T-helper 2 cell (primary cell): Measurements from ENCODE around the gene TGFBR2.
A peak's percentile ranks its signal among the peaks of the same experiment; 100 is the strongest.

ENCODE experiments used
- DNase-seq, 5 experiments: peaks; one replicate each; pipeline versions ENCODE4 v3.0.0 to v3.0.0-alpha.2; 2012 to 2022

The TGFBR2 gene

DNA sequence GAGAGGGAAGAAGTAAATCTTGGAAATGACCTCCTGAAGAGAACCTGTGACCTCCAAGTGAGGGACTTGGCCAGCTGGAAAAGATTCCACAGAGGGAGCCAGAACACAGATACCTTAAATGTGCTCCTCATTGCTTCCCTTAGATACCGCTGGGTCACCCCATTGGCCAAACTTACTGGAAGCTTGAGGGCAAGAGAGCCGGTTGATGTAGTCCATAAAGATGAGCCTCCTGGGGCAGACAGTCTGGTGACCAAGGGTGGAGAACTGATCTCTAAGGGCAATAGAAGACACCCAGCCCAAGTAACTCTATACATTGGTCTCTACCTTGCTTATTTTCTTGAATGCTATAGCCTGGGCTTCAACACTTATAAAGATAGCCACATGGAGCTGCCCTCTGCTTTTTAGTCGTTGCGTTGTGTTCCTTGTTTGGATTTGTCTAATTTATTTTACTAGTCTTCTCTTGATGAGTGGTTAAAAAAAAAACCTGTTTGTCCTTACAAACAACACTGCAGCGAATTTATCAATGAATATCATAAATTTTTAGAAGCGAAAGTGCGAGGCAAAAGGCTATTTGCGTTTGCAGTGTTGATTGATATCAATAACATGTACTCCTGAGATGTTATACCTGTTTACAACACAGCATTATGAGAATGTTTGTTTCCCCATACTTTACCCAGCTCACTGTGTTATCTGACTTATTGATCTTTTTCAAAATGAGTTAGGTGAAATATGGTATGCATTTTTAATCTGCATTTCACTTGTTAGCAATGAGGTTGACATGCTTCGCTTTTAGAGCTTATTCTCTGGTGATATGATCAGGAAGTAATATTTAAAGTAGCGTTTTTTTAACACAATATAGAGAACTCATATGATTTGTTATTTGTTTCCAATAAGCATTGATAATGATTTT, 31.2 kb downstream of the TGFBR2 start:
- peak in 1 of 5 experiments; percentile 81 for DNase-seq

DNA sequence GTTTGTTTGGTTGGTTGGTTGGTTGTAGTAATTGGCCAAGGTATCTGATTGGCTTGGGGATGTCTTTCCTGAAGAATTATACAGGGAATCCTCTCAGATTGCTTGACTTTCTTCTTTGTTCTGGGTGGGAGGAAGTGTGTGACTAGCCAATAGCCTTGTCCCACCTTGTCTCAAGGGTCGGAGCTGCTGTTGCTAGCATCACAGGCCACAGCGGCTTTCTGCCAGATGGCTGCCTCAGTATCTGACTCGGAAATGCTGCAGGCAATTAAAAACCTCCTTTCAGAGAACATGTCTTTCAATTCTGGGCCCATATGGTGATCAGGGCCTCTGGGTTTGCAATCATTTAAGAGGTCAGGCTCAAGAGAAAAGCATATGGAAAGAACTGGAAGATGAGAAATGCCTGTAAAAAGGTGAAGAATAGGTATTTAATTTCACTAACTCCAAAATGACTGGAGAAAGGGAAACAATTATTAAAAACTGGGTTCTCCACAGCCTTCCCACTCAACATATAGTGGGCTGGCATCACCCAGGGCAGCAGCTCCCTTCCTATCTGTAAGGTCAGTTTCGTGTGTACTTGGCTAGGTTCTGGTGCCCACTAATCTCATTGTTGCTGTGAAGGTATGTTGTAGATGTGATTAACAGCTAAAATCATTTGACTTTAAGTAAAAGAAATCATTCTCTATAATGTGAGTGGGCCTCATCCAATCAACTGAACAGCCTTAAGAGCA, 32.4 kb downstream of the TGFBR2 start:
- no peak for DNase-seq

- peak in 1 of 5 experiments; percentile 85 for DNase-seq
Observed at GRCh38 chr3:30639937-30640336, 33.5 kb downstream of the TGFBR2 start.

DNA sequence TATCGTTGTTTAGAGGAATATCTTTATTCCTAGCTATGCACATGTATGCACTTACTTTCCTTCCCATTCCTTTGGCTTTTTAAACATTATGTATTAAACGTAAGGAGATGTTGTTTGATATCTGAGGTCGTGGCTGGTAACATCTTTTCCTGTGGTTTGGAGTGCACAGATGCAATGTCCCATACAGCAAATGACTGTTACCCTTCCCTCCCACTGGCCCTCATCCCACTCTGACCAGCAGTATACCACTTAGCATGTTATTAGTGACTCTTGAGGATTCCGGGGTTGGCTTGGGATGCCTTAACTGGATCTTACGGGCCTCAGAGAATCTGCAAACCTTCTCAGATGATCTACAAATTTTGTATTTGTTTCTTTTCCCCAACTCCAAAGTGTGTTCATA, 34.5 kb downstream of the TGFBR2 start:
- no peak for DNase-seq

DNA sequence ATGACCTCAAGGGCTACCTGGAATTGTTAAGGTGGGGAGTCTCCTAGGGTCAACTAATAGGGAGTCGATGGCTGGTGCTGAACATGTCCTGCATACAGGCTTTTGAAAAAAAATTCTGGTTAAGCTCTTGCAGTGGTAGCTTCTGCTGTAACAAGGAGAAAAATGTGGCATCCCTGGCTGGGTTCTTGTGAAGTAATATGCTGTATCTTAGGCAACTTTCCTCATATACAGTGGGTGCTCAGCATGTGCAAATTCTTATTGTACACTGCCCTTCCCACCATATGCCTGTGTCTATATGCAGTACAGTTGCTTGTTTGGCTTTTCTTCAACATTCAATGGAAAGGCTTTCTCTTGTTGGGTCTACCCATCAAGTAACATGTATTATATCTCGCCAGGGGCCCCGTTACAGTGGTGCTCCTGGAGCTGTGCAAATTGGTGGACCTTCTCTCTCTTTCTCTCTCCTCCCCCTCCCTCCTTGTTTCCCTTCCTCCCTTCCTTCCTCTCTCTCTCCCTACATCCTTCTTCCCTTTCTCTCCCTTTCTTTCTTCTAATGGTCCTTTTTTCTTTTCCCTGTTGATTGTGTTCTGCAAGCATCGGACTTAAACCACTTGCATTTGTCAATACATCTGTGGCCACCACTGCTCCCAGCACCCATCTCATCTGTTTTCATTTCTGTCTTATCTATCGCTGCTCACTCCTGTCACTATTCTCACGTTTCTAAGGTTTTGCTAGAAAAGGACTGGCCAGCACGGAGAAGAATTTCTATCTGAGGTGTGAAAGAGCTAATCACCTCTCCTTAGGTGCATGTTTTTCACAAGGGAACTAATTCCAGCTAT, 35.2 kb downstream of the TGFBR2 start:
- no peak for DNase-seq

GRCh38 chr3:30642849-30643361, 36.5 kb downstream of the TGFBR2 start:
- no peak for DNase-seq

DNA sequence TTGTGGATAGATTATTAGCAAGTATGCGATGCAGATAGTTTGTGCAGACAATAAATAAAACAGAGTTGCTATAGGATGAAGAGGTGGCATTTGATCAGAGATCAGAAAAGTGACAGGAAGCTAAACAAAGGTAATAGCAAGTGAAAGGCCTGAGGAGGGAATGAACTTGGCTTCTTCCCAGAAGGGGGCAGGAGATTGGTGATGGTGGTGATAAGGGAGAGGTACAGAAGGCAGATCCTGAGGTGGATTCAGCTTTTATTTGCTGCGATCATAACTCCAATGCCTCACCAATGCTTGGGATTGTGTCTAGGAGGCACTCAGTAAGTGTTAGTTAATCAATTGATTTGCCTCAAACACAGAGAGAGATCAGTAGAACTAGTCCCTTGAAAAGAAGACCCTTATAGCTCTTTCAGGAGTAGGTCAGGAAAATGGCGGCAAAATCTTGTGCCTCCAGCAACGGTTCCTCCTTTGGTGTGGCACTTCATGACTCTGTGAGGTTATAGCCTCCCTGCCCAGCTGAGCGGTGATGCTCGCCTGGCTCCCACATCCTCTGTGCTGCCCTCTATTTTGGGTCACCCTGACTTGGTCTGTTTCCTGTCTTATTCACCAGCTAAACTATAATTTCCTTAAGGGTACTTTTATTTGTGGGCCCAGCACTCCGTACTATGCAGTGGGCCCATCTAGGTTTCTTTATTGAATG, 37.5 kb downstream of the TGFBR2 start:
- peak in 2 of 5 experiments; percentile 69 to 79 for DNase-seq

DNA sequence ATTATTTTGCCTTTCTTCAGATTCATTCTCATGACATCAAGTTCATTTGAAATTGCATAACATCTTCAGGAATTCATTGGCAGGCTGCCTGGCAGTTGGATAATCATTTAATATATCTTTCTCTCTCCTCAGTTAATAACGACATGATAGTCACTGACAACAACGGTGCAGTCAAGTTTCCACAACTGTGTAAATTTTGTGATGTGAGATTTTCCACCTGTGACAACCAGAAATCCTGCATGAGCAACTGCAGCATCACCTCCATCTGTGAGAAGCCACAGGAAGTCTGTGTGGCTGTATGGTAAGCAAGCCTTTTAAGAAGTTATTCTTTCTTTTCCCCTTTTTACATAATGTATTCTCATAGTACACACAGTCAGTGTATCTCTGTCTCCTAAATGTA, 38.2 kb downstream of the TGFBR2 start:
- peak in 3 of 5 experiments; percentile 37 to 76 (median 66) for DNase-seq

GRCh38 chr3:30645077-30645476, 38.7 kb downstream of the TGFBR2 start:
- no peak for DNase-seq

DNA sequence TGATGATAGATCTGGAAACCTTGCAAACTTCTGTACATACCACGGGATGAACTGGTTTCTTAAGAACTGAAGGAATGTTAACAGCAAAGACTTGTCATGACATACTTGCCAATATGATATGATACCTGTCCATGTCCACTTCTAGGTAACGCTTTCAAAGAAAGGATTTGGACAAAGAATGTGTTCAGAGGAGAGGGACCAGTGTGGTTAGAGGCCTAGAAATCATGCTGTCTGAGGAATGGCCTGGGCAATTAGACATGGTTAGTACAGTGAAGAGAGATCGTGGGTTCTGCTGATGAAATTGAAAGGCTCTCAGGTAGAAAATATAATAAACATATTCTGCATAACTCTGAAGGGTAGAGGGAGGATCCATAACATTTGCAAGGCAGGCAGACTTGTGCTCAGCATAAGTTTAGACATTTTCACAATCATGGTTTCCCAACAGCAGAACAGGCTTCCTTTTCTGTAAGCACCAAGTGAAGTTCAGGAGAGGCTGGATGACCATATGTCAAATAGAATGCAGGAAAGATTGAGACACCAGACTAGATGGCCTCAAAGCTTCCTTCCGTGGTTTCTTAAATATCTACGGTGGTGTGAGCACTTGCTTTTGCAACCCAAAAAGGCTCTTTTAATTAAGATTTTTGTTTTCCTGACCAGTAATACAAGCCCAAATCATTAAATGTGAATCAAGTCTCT, 39.9 kb downstream of the TGFBR2 start:
- no peak for DNase-seq

GRCh38 chr3:30646961-30647752, 40.8 kb downstream of the TGFBR2 start:
- no peak for DNase-seq

DNA sequence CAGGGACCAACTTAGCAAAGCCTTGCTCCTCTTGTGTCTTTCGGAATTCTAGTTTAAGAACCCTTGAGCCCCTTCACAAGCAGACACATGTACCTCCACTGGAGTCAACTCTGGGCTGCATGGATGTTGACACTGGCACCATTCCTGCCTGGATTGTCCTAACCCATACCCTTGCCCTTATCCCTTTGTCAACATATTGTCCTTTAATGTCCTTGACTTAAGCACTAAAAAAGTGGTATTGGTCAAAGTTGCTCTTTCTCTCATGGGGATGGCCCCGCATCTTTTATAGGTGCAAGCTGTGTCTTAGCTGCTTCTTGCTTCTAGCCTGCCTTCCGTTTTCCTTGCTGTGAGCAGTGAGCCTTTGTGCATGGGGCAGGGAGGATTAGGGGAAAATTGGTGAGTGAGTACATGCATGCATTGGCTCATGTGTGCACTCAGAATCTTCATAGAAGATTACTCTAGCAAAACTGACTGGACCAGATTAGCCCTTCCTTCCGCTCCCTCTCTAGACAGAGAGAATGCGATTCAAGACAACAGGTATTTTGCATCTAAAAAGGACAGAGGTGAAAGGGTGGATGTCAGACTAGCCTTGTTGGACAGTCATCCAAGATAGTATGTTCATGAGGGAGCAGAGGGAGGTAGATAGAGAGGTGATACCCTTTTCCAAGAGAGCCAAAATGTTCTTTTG, 42.4 kb downstream of the TGFBR2 start:
- no peak for DNase-seq

GRCh38 chr3:30649572-30650318, 43.3 kb downstream of the TGFBR2 start:
- no peak for DNase-seq

DNA sequence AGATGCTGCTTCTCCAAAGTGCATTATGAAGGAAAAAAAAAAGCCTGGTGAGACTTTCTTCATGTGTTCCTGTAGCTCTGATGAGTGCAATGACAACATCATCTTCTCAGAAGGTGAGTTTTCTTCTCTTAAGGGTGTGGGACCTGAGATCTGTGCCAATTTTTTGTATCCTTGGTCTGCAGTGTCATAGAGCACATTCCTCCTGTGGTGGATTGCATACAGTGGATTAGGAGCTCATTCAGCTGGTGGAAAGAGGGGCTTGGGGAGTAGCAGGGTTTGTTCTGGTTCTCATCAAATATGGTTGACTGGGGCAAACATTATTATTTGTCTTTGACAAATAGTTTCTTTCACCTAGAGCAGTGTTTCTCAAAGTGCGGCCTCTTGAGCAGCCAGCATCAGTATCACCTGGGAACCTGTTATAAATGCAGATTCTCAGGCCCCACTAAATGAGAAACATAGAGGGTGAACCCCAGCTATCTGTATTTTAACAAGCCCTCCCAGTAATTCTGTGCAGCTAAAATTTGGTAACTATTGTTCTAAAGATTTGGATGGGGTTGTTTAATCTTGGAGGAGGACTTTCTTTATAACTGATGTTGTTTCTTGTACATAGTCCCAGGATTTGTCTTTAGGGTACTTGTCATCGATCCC, 44.1 kb downstream of the TGFBR2 start:
- no peak for DNase-seq

DNA sequence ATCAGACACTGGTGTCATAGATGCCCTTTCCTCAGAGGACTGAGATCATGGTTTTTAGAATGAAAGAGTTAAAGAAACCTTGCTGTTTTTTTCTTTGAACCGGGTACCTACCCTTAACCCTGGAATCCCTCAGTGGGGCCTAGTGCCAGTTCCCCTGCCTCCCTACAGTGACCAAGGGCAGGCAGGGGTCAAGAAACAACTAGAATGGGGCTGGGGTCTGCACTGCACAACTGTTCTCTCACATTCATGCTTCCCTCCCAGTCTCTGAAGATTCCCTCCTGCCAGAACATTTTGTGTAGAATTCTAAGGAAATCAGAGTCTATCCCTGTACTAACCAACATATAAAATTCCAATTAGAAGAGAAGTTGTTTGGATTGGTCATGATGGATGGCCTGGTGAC, 47.9 kb downstream of the TGFBR2 start:
- DNase-seq = no peak

DNA sequence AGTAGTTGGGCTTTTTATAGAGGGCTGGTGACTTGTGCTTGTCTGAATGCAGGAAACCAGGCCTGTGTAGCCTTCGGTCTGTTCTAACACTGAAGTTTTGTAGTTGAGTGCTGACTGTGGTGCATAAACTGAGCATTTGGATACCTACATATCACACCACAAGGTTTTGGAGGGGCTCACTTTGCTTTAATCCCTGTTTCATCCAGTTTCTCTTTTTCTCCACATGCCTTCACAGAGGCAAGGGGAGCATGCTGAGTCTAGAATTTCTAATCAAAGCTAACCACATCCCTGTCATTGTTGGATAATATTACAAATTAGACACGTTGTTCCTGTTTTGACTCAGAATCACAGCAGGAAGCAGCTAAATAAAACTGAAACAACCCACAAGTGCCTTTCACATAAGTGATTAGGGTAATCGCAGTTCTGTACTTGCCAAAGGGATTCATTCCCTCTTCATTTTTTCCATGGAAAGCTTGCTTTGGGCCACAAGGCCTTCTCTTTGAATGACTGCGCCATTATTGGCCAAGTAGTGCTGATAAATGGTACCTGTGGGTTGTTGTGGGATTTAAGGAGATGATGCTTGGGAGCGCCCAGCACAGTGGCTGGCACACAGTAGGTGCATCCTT, 48.9 kb downstream of the TGFBR2 start:
- DNase-seq = peak in 2 of 5 experiments; percentile 66 to 95

- no peak for DNase-seq
Observed at GRCh38 chr3:30656624-30657141, 50.3 kb downstream of the TGFBR2 start.

GRCh38 chr3:30657914-30658313, 51.5 kb downstream of the TGFBR2 start:
- DNase-seq = peak in 1 of 5 experiments; percentile 81
